Stimulated activated CD8-positive, alpha-beta memory T cell treated with anti-CD3 and anti-CD28 coated beads, Interleukin-15, amount 100 ng/mL, for 24 hours (primary cell): Measurements from ENCODE around the gene DUOX2.

Experiments used
- DNase-seq: peaks from one replicate; pipeline ENCODE4 v3.0.0-alpha.2; 2020; ENCODE audit warnings: low read depth

DUOX2 gene

GRCh38 chr15:45114076-45114750 lies at the start of gene DUOX2, which contains the start of gene DUOXA2:
Gene DUOX2 (minus strand): TSS chr15:45114172. CDS start chr15:45113411, 761 bp downstream.
Gene DUOXA2 (plus strand): TSS chr15:45114326. CDS start chr15:45114606, 280 bp downstream.
- DNase-seq = no peak

- no peak for DNase-seq
Measured at GRCh38 chr15:45163508-45163856, 49.5 kb upstream of the DUOX2 start.

- DNase-seq = no peak
Measured at GRCh38 chr15:45162771-45163507, 49.0 kb upstream of the DUOX2 start.

- DNase-seq = no peak
Measured at GRCh38 chr15:45161666-45162065, 47.7 kb upstream of the DUOX2 start.

GRCh38 chr15:45157974-45158373 lies 44.0 kb upstream of the DUOX2 start:
- no peak for DNase-seq

GRCh38 chr15:45156744-45157455 lies 42.9 kb upstream of the DUOX2 start:
- DNase-seq = no peak

- no peak for DNase-seq
Measured at GRCh38 chr15:45155739-45156138, 41.8 kb upstream of the DUOX2 start.

- no peak for DNase-seq
Measured at GRCh38 chr15:45151998-45152828, 38.2 kb upstream of the DUOX2 start.

- DNase-seq = no peak
Measured at GRCh38 chr15:45150997-45151396, 37.0 kb upstream of the DUOX2 start.

GRCh38 chr15:45150481-45150880 lies 36.5 kb upstream of the DUOX2 start:
- DNase-seq = no peak

- DNase-seq = no peak
Measured at GRCh38 chr15:45149060-45149459, 35.1 kb upstream of the DUOX2 start.

- no peak for DNase-seq
Measured at GRCh38 chr15:45148076-45149059, 34.4 kb upstream of the DUOX2 start.

- DNase-seq = no peak
Measured at GRCh38 chr15:45147606-45148005, 33.6 kb upstream of the DUOX2 start.

- DNase-seq = no peak
Measured at GRCh38 chr15:45146405-45146804, 32.4 kb upstream of the DUOX2 start.

GRCh38 chr15:45144775-45145174 lies 30.8 kb upstream of the DUOX2 start:
- no peak for DNase-seq

- DNase-seq = no peak
Measured at GRCh38 chr15:45143946-45144345, 30.0 kb upstream of the DUOX2 start.

GRCh38 chr15:45143056-45143455 lies 29.1 kb upstream of the DUOX2 start:
- no peak for DNase-seq

GRCh38 chr15:45141386-45141785 lies 27.4 kb upstream of the DUOX2 start:
- DNase-seq = no peak

- no peak for DNase-seq
Measured at GRCh38 chr15:45140557-45141250, 26.7 kb upstream of the DUOX2 start.

- DNase-seq = no peak
Measured at GRCh38 chr15:45139770-45140169, 25.8 kb upstream of the DUOX2 start.
